ENCODE measurements around the gene NRCAM. TPM values are rescaled to one million over a fixed set of nuclear protein-coding genes. Genes with fewer than 3 reads are reported as not detected.

Gene NRCAM
- total and polyA plus RNA-seq, 2 of the 8 experiments (the other 6 are each of a cell fraction or from before 2014, with no cell fraction given) = 2.7 to 3.8 TPM

DNA sequence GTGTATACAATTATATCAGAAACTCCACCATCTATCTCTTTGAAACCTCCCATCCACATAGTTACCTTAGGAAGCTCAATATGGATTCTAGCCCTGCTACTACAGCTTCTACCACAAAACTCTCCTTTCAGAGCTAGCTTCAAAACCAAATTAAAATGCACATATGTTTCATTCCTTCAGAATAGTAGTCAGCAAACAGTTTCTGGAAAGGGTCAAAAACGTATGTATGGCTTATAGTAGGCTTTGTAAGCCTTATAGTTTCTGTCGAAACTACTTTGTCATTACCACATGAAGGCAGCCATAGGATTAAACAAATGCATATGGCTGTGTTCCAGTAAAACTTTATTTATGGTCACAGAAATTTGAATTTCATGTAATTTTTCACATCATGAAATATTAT lies 170.5 kb downstream of the NRCAM start:
- ChIA-PET POLR2A (ENCODE audit: partially characterized antibody) (no interaction called here), CTCF (ENCODE audit: partially characterized antibody) (no interaction called here)
- no peak overlapping the region for H3K4me2 ChIP-seq (ENCODE audit: insufficient read depth in 1 of 2, low read depth in 2 of 2, low read length in 2 of 2)
- H4K5ac ChIP-seq (ENCODE audit: insufficient read length, low read depth, low read length) = no peak overlapping the region
- no peaks in the 10 kb centered on the region for H4K20me1 ChIP-seq (replicated peaks in 1 of 2; ENCODE audit: control insufficient read depth in 1 of 2, insufficient read depth in 2 of 2, low read length in 2 of 2)
- H4K8ac ChIP-seq (ENCODE audit: extremely low read depth, insufficient read depth, low read length) = no peak overlapping the region
- no peaks in the 10 kb centered on the region for H3K9me3 ChIP-seq (ENCODE audit: insufficient read depth in 2 of 2, low read depth in 1 of 2, low read length in 1 of 2)
- H3K27ac ChIP-seq (ENCODE audit: low read depth, low read length) = no peak overlapping the region
- no peak overlapping the region for H3K4me3 ChIP-seq (ENCODE audit: extremely low read depth in 1 of 4, insufficient read depth in 2 of 4, low read depth in 3 of 4, low read length in 4 of 4)
- H2BK5ac ChIP-seq (ENCODE audit: low read depth, low read length) = no peak overlapping the region
- H2BK15ac ChIP-seq (ENCODE audit: low read length) = no peak overlapping the region
- H2AK5ac ChIP-seq (ENCODE audit: low read depth, low read length) = no peak overlapping the region
- H3K23me2 ChIP-seq (ENCODE audit: low read depth, low read length) = no peaks in the 10 kb centered on the region
- H3K18ac ChIP-seq (ENCODE audit: extremely low read depth, low read length) = no peak overlapping the region
- no peak overlapping the region for H3K56ac ChIP-seq (replicated peaks; ENCODE audit: insufficient read length, low read depth, low read length)
- H3K9ac ChIP-seq (replicated peaks in 1 of 4; ENCODE audit: extremely low read depth in 1 of 4, low read depth in 3 of 4, low read length in 3 of 4) = no peak overlapping the region
- H2AFZ ChIP-seq (ENCODE audit: low read length) = no peak overlapping the region
- no peak overlapping the region for H3K4ac ChIP-seq (replicated peaks; ENCODE audit: insufficient read length, low read depth, low read length)
- no peak overlapping the region for H4K91ac ChIP-seq (replicated peaks; ENCODE audit: insufficient read length, low read length)
- no peaks in the 10 kb centered on the region for H3K27me3 ChIP-seq (replicated peaks in 1 of 4; ENCODE audit: control insufficient read depth in 3 of 4, extremely low read depth in 1 of 4, insufficient read depth in 3 of 4, low read length in 3 of 4)
- no peak for TF ChIP-seq CHD2 (IDR thresholded peaks at IDR 0.05; ENCODE audit: low read length)
- TF ChIP-seq PHF8 (conservative IDR thresholded peaks at IDR 0.05; ENCODE audit: low read depth, low read length) = no peak
- no peak for TF ChIP-seq SP4 (IDR thresholded peaks at IDR 0.05; ENCODE audit: low read length)
- TF ChIP-seq JUN (IDR thresholded peaks at IDR 0.05; ENCODE audit: low read depth, low read length) = no peak
- TF ChIP-seq EGR1 (IDR thresholded peaks at IDR 0.05; ENCODE audit: borderline replicate concordance, low read depth, low read length) = no peak
- no peak for TF ChIP-seq FOSL1 (IDR thresholded peaks at IDR 0.05; ENCODE audit: insufficient read depth, low read depth, low read length)
- no peak for TF ChIP-seq TCF12 (IDR thresholded peaks at IDR 0.05; ENCODE audit: low read depth, low read length)
- WGBS, 2 experiments (ENCODE audit: extremely low coverage in 1 of 2, insufficient coverage in 1 of 2, insufficient read length in 1 of 2, insufficient replicate concordance in 2 of 2, low coverage in 1 of 2, low lambda C conversion rate in 2 of 2, missing lambda C conversion rate in 1 of 2) = 84% methylated on average over 2 of the region's 2 CpGs; no CpG with 5 or more reads in 1 of the 2 experiments
- H2BK20ac ChIP-seq (ENCODE audit: low read length) = no peak overlapping the region
- no peaks in the 10 kb centered on the region for H3K79me2 ChIP-seq (ENCODE audit: control insufficient read depth in 1 of 2, insufficient read depth in 2 of 2, low read length in 2 of 2)
- no peak overlapping the region for H2BK12ac ChIP-seq (ENCODE audit: low read depth, low read length)
- DNase-seq (ENCODE audit: low read depth in 1 of 2, low spot score in 2 of 2) (no peak), FAIRE-seq (no peak)
- H3K23ac ChIP-seq (ENCODE audit: insufficient read length) = no peak overlapping the region
- H3K14ac ChIP-seq (ENCODE audit: insufficient read length) = no peak overlapping the region
- H3K79me1 ChIP-seq (ENCODE audit: low read depth, low read length) = no peaks in the 10 kb centered on the region
- no peak overlapping the region for H2BK120ac ChIP-seq (replicated peaks; ENCODE audit: low read depth, low read length)
- H3K4me1 ChIP-seq (replicated peaks in 1 of 4; ENCODE audit: control insufficient read depth in 3 of 4, insufficient read depth in 4 of 4, low read length in 3 of 4) = peaks cover 0 to 5% (median 0%) of the 10 kb centered on the region in 4 experiments; a peak in 1 of 7 replicates
- no peaks in the 10 kb centered on the region for H3K36me3 ChIP-seq (ENCODE audit: control insufficient read depth in 2 of 4, insufficient read depth in 4 of 4, low read length in 3 of 4)

Measured in H1 (cell line).